Subcutaneous abdominal adipose tissue (tissue), 5 donors: Measurements from ENCODE around the gene FNTB.

Experiments
- H3K27ac ChIP-seq: one replicate; pipeline ENCODE4 v1.7.0; 2013; ENCODE audit warnings: low read depth, mild to moderate bottlenecking, inconsistent platforms, low read length, moderate library complexity
- H3K27me3 ChIP-seq, 5 donors: one replicate each; pipeline ENCODE4 v1.7.0; 2013; ENCODE audit warnings: low read length in 5 of 5, inconsistent platforms in 1 of 5; ENCODE audit not compliant: control insufficient read depth in 5 of 5, insufficient read depth in 4 of 5
- H3K36me3 ChIP-seq, 5 donors: one replicate each; pipeline ENCODE4 v1.7.0; 2013; ENCODE audit warnings: low read length in 5 of 5; ENCODE audit not compliant: control insufficient read depth in 5 of 5, insufficient read depth in 5 of 5
- H3K4me1 ChIP-seq, 5 donors: one replicate each; pipeline ENCODE4 v1.7.0; 2013; ENCODE audit warnings: low read length in 5 of 5, mild to moderate bottlenecking in 3 of 5, moderate library complexity in 1 of 5; ENCODE audit not compliant: control insufficient read depth in 5 of 5, insufficient read depth in 5 of 5
- H3K4me3 ChIP-seq, 5 donors: one replicate each; pipeline ENCODE4 v1.7.0; 2013; ENCODE audit warnings: low read length in 5 of 5, low read depth in 1 of 5
- H3K9ac ChIP-seq, 5 donors: one replicate each; pipeline ENCODE4 v1.7.0; 2013; ENCODE audit warnings: low read length in 5 of 5, mild to moderate bottlenecking in 4 of 5, moderate library complexity in 3 of 5
- H3K9me3 ChIP-seq, 5 donors: one replicate each; pipeline ENCODE4 v1.7.0; 2013; ENCODE audit warnings: low read length in 5 of 5; ENCODE audit not compliant: control insufficient read depth in 5 of 5
- donor health status: healthy.
- donor health status: healthy.
- donor health status: healthy.
- donor health status: healthy.
- donor health status: healthy.

Gene FNTB

GRCh38 chr14:64986648-64987437, at the start of gene FNTB:
Gene FNTB (plus strand): TSS chr14:64986895. CDS start chr14:64986954, 59 bp downstream.
- Histone ChIP-seq H3K27me3 (no peaks in the 10 kb centered on the region), H3K36me3 (no peaks in the 10 kb centered on the region), H3K27ac (peak within 1 kb of the TSS; percentile 89), H3K9ac (peak within 1 kb of the TSS; percentile 92 to 99 (median 94)), H3K9me3 (no peaks in the 10 kb centered on the region), H3K4me1 (peaks cover 3 to 30% (median 23%) of the 10 kb centered on the region in 5 donors), H3K4me3 (peak within 1 kb of the TSS; percentile 87 to 98 (median 97))

- peaks cover 21 to 52% (median 26%) of the 10 kb centered on the region in 5 donors for H3K36me3 ChIP-seq
- no peak overlapping the region for H3K4me3 ChIP-seq
- H3K9me3 ChIP-seq, result no peaks in the 10 kb centered on the region
- no peak overlapping the region for H3K9ac ChIP-seq
- peaks cover 0 to 3% (median 0%) of the 10 kb centered on the region in 5 donors for H3K4me1 ChIP-seq
- no peaks in the 10 kb centered on the region for H3K27me3 ChIP-seq
- no peak overlapping the region for H3K27ac ChIP-seq
Observed at GRCh38 chr14:64937171-64937820, 49.4 kb upstream of the FNTB start.

- no peak overlapping the region for H3K27ac ChIP-seq
- H3K9me3 ChIP-seq, result no peaks in the 10 kb centered on the region
- peaks cover 16 to 52% (median 26%) of the 10 kb centered on the region in 5 donors for H3K36me3 ChIP-seq
- no peak overlapping the region for H3K4me3 ChIP-seq
- no peaks in the 10 kb centered on the region for H3K27me3 ChIP-seq
- H3K9ac ChIP-seq, result no peak overlapping the region
- peaks cover 0 to 3% (median 0%) of the 10 kb centered on the region in 5 donors for H3K4me1 ChIP-seq
Observed at GRCh38 chr14:64937821-64938193, 48.9 kb upstream of the FNTB start.

GRCh38 chr14:64938972-64939816, 47.5 kb upstream of the FNTB start:
- H3K4me3 ChIP-seq, result no peak overlapping the region
- no peak overlapping the region for H3K9ac ChIP-seq
- no peaks in the 10 kb centered on the region for H3K9me3 ChIP-seq
- H3K4me1 ChIP-seq, result peaks cover 0 to 6% (median 0%) of the 10 kb centered on the region in 5 donors
- H3K27me3 ChIP-seq, result no peaks in the 10 kb centered on the region
- no peak overlapping the region for H3K27ac ChIP-seq
- peaks cover 11 to 45% (median 24%) of the 10 kb centered on the region in 5 donors for H3K36me3 ChIP-seq

- peaks cover 11 to 41% (median 24%) of the 10 kb centered on the region in 5 donors for H3K36me3 ChIP-seq
- no peak overlapping the region for H3K27ac ChIP-seq
- no peak overlapping the region for H3K4me3 ChIP-seq
- H3K27me3 ChIP-seq, result no peaks in the 10 kb centered on the region
- H3K9me3 ChIP-seq, result no peaks in the 10 kb centered on the region
- H3K4me1 ChIP-seq, result peaks cover 0 to 6% (median 0%) of the 10 kb centered on the region in 5 donors
- H3K9ac ChIP-seq, result no peak overlapping the region
Observed at GRCh38 chr14:64939817-64940190, 46.9 kb upstream of the FNTB start.

- Histone ChIP-seq H3K4me1 (peaks cover 0 to 6% (median 0%) of the 10 kb centered on the region in 5 donors), H3K9ac (no peak overlapping the region), H3K27ac (no peak overlapping the region), H3K4me3 (no peak overlapping the region), H3K27me3 (no peaks in the 10 kb centered on the region), H3K9me3 (no peaks in the 10 kb centered on the region), H3K36me3 (peaks cover 11 to 41% (median 24%) of the 10 kb centered on the region in 5 donors)
Observed at GRCh38 chr14:64940336-64940910, 46.3 kb upstream of the FNTB start.

GRCh38 chr14:64942531-64943111, 44.1 kb upstream of the FNTB start, which contains the start of gene GPX2:
Gene GPX2 (minus strand): TSS chr14:64942745. CDS start chr14:64942726, 19 bp downstream.
- H3K27me3 ChIP-seq, result no peaks in the 10 kb centered on the region
- H3K27ac ChIP-seq, result no peak within 1 kb of the TSS
- H3K4me1 ChIP-seq, result peaks cover 0 to 3% (median 0%) of the 10 kb centered on the region in 5 donors
- H3K4me3 ChIP-seq, result no peak within 1 kb of the TSS
- no peaks in the 10 kb centered on the region for H3K9me3 ChIP-seq
- peaks cover 4 to 51% (median 24%) of the 10 kb centered on the region in 5 donors for H3K36me3 ChIP-seq
- H3K9ac ChIP-seq, result no peak within 1 kb of the TSS

GRCh38 chr14:64943556-64943955, 43.1 kb upstream of the FNTB start:
- no peak overlapping the region for H3K27ac ChIP-seq

GRCh38 chr14:64944041-64944440, 42.7 kb upstream of the FNTB start:
- no peak overlapping the region for H3K27ac ChIP-seq
- peaks cover 4 to 58% (median 27%) of the 10 kb centered on the region in 5 donors for H3K36me3 ChIP-seq
- no peak overlapping the region for H3K4me3 ChIP-seq
- no peaks in the 10 kb centered on the region for H3K9me3 ChIP-seq
- no peak overlapping the region for H3K9ac ChIP-seq
- no peaks in the 10 kb centered on the region for H3K27me3 ChIP-seq
- peaks cover 0 to 3% (median 0%) of the 10 kb centered on the region in 5 donors for H3K4me1 ChIP-seq

More at GRCh38 chr14:64943556-64943955, 43.1 kb upstream of the FNTB start:
- H3K36me3 ChIP-seq, result peaks cover 4 to 58% (median 27%) of the 10 kb centered on the region in 5 donors
- no peak overlapping the region for H3K4me3 ChIP-seq
- H3K9ac ChIP-seq, result no peak overlapping the region
- H3K27me3 ChIP-seq, result no peaks in the 10 kb centered on the region
- H3K4me1 ChIP-seq, result peaks cover 0 to 3% (median 0%) of the 10 kb centered on the region in 5 donors
- H3K9me3 ChIP-seq, result no peaks in the 10 kb centered on the region
